RWPE2 (cell line): Measurements from ENCODE around the gene LIN52.

Experiments used
- ATAC-seq: fragments of 200-7000 bp; cut with Tn5 transposase; 3 replicates; pipeline ENCODE4 v1.9.1; 2021; ENCODE audit warnings: low read depth
- DNase-seq: peaks from one replicate; pipeline ENCODE4 v3.0.0-alpha.2; 2020; ENCODE audit warnings: low spot score
- H3K27ac ChIP-seq: fragments of 450-650 bp; 2 replicates; pipeline ENCODE4 v1.5.1; 2017; ENCODE audit warnings: mild to moderate bottlenecking; ENCODE audit not compliant: poor library complexity, severe bottlenecking
- H3K27me3 ChIP-seq: fragments of 250-450 bp; sonication (Bioruptor Pico); 2 replicates; pipeline ENCODE4 v1.5.1; 2021; ENCODE audit warnings: mild to moderate bottlenecking, moderate library complexity; ENCODE audit not compliant: insufficient read depth, poor library complexity, severe bottlenecking
- H3K36me3 ChIP-seq: fragments of 250-450 bp; sonication (Bioruptor Pico); 2 replicates; pipeline ENCODE4 v1.5.1; 2020; ENCODE audit warnings: low read depth, mild to moderate bottlenecking, moderate library complexity
- H3K4me1 ChIP-seq: fragments of 250-450 bp; sonication (Bioruptor Pico); 2 replicates; pipeline ENCODE4 v1.5.1; 2021; ENCODE audit warnings: mild to moderate bottlenecking, moderate library complexity; ENCODE audit not compliant: insufficient read depth, poor library complexity, severe bottlenecking
- H3K4me3 ChIP-seq: fragments of 250-450 bp; sonication (Bioruptor Pico); 2 replicates; pipeline ENCODE4 v1.5.1; 2021; ENCODE audit warnings: mild to moderate bottlenecking, moderate library complexity; ENCODE audit not compliant: severe bottlenecking
- H3K9me3 ChIP-seq: fragments of 250-450 bp; sonication (Bioruptor Pico); 2 replicates; pipeline ENCODE4 v1.5.1; 2021; ENCODE audit warnings: mild to moderate bottlenecking, moderate library complexity; ENCODE audit not compliant: severe bottlenecking
- CTCF ChIP-seq: fragments of 450-650 bp; IDR thresholded peaks from one replicate; pipeline ENCODE4 v1.5.1; 2017; ENCODE audit warnings: mild to moderate bottlenecking, moderate library complexity; ENCODE audit not compliant: poor library complexity, severe bottlenecking

The LIN52 gene

GRCh38 chr14:74235017-74235416 is 150.3 kb downstream of the LIN52 start:
- no peaks in the 10 kb centered on the region for H3K36me3 ChIP-seq
- no peaks in the 10 kb centered on the region for H3K9me3 ChIP-seq
- H3K4me1 ChIP-seq: no peaks in the 10 kb centered on the region
- DNase-seq (no peak), ATAC-seq (no peak)
- H3K27me3 ChIP-seq: peaks cover 59% of the 10 kb centered on the region
- H3K4me3 ChIP-seq: no peak overlapping the region
- no peak overlapping the region for H3K27ac ChIP-seq
- TF ChIP-seq CTCF: no peak

- H3K4me3 ChIP-seq: no peak overlapping the region
- H3K4me1 ChIP-seq: no peaks in the 10 kb centered on the region
- H3K27me3 ChIP-seq: peaks cover 70% of the 10 kb centered on the region
- H3K36me3 ChIP-seq: no peaks in the 10 kb centered on the region
- TF ChIP-seq CTCF: no peak
- H3K9me3 ChIP-seq: no peaks in the 10 kb centered on the region
- no peak overlapping the region for H3K27ac ChIP-seq
- no peak for DNase-seq
- ATAC-seq: no peak
Measured at GRCh38 chr14:74237441-74237840, 152.7 kb downstream of the LIN52 start.

GRCh38 chr14:74238974-74239847 is 154.5 kb downstream of the LIN52 start, which contains the start of gene VSX2:
TSS of gene VSX2 (plus strand) at chr14:74239449. CDS start at chr14:74239562, 113 bp downstream.
- no peak for TF ChIP-seq CTCF
- peak; percentile 69 for DNase-seq
- H3K36me3 ChIP-seq: no peaks in the 10 kb centered on the region
- H3K4me3 ChIP-seq: no peak within 1 kb of the TSS
- H3K27ac ChIP-seq: no peak within 1 kb of the TSS
- H3K27me3 ChIP-seq: peaks cover 83% of the 10 kb centered on the region
- no peaks in the 10 kb centered on the region for H3K4me1 ChIP-seq
- ATAC-seq: no peak
- H3K9me3 ChIP-seq: no peaks in the 10 kb centered on the region

- ATAC-seq (no peak; the same call in 2 of the 3 replicates), DNase-seq (no peak)
- Histone ChIP-seq H3K27ac (no peak overlapping the region), H3K9me3 (no peaks in the 10 kb centered on the region), H3K4me3 (no peak overlapping the region), H3K4me1 (no peaks in the 10 kb centered on the region), H3K36me3 (no peaks in the 10 kb centered on the region), H3K27me3 (peaks cover 85% of the 10 kb centered on the region)
- no peak for TF ChIP-seq CTCF
Measured at GRCh38 chr14:74239848-74240793, 155.4 kb downstream of the LIN52 start.
